GM12878 (cell line): ENCODE measurements around the gene DLGAP5. TPM values are rescaled to one million over a fixed set of nuclear protein-coding genes. Genes with fewer than 3 reads are reported as not detected.
A peak's percentile ranks its signal among the peaks of the same experiment; 100 is the strongest.

Source experiments
- ATAC-seq: fragments of 200-7000 bp; cut with Tn5 transposase; 3 replicates; pipeline ENCODE4 v1.9.1; 2020; ENCODE audit warnings: mild to moderate bottlenecking, moderate library complexity
- Bru-seq: library from RNA; stranded (reverse); fragments of 400-500 nt; gene quantifications from one replicate; lab custom pipeline; 2021; lab: Mats Ljungman, UMichigan
- BruChase-seq, 2 experiments: library from RNA; stranded (reverse); fragments of 400-500 nt; gene quantifications; one replicate each; lab custom pipeline; 2021; lab: Mats Ljungman, UMichigan
- BruUV-seq: library from RNA; stranded (reverse); fragments of 400-500 nt; replicated peaks from 2 replicates; lab custom pipeline; 2021; lab: Mats Ljungman, UMichigan
- CTCF ChIA-PET: fragments of 300-600 bp; sonication (Branson Sonifier 250); formaldehyde crosslinking; extraction: SDS; loops from one replicate; lab custom pipeline; 2021; ENCODE audit warnings: inconsistent platforms; lab: Yijun Ruan, JAX
- POLR2A ChIA-PET: fragments of 350-600 bp; formaldehyde crosslinking; extraction: SDS; loops from one replicate; lab custom pipeline; 2021; ENCODE audit warnings: inconsistent platforms; lab: Charles Lee
- RAD21 ChIA-PET: fragments of 300-600 bp; sonication (Branson Sonifier 250); formaldehyde crosslinking; loops from one replicate; lab custom pipeline; 2023; ENCODE audit warnings: antibody characterized with exemption; ENCODE audit not compliant: unreplicated experiment; lab: Charles Lee
- SMC1A ChIA-PET: fragments of 300-600 bp; sonication (Branson Sonifier 250); formaldehyde crosslinking; loops from one replicate; lab custom pipeline; 2023; ENCODE audit not compliant: unreplicated experiment, uncharacterized antibody; lab: Charles Lee
- DNase-seq: peaks from one replicate; pipeline ENCODE4 v3.0.0-alpha.2; 2011; ENCODE audit warnings: low read depth, low spot score
- FAIRE-seq: peaks from 3 replicates; lab custom pipeline; 2011; peaks lifted over from hg19 to GRCh38; lab: Jason Lieb, UNC
- H2AFZ ChIP-seq: 2 replicates; pipeline ENCODE4 v1.6.0; 2011; ENCODE audit warnings: low read depth, low read length, control low read depth; ENCODE audit not compliant: control insufficient read depth
- H3K27ac ChIP-seq: 2 replicates; pipeline ENCODE4 v1.5.1; 2011; ENCODE audit warnings: control low read depth; ENCODE audit not compliant: control insufficient read depth, insufficient read depth
- H3K27me3 ChIP-seq, 2 experiments: replicated peaks in 1 of 2; 2 replicates each; pipeline versions ENCODE4 v1.6.0 to v1.6.1; 2011; ENCODE audit warnings: low read length in 1 of 2; ENCODE audit not compliant: control insufficient read depth in 2 of 2, insufficient read depth in 2 of 2
- H3K36me3 ChIP-seq, 2 experiments: 2 replicates each; pipeline ENCODE4 v1.5.1; 2011; ENCODE audit warnings: low read length in 1 of 2; ENCODE audit not compliant: control insufficient read depth in 2 of 2, insufficient read depth in 2 of 2
- H3K4me1 ChIP-seq: 2 replicates; pipeline ENCODE4 v1.6.1; 2011; ENCODE audit warnings: mild to moderate bottlenecking, low read length, moderate library complexity, mixed read lengths; ENCODE audit not compliant: control insufficient read depth, insufficient read depth
- H3K4me2 ChIP-seq: 2 replicates; pipeline ENCODE4 v1.6.0; 2011; ENCODE audit warnings: control low read depth; ENCODE audit not compliant: control insufficient read depth, insufficient read depth
- H3K4me3 ChIP-seq: fragments of 200-600 bp; sonication (generic); 2 replicates; pipeline ENCODE4 v1.5.1; 2016
- H3K79me2 ChIP-seq: 2 replicates; pipeline ENCODE4 v1.6.0; 2011; ENCODE audit warnings: low read length; ENCODE audit not compliant: control insufficient read depth, insufficient read depth
- H3K9ac ChIP-seq: 2 replicates; pipeline ENCODE4 v1.8.0; 2011; ENCODE audit warnings: low read length, control low read depth, mixed read lengths; ENCODE audit not compliant: control insufficient read depth, insufficient read depth
- H3K9me3 ChIP-seq: replicated peaks from 3 replicates; pipeline ENCODE4 v1.5.1; 2011; ENCODE audit warnings: mild to moderate bottlenecking, low read length; ENCODE audit not compliant: control insufficient read depth, insufficient read depth
- H4K20me1 ChIP-seq: 2 replicates; pipeline ENCODE4 v1.6.0; 2011; ENCODE audit not compliant: control insufficient read depth, insufficient read depth
- ATF7 ChIP-seq: fragments of 450-650 bp; IDR thresholded peaks from 2 replicates; pipeline ENCODE4 v1.6.1; 2016; ENCODE audit warnings: low read depth, mild to moderate bottlenecking
- BMI1 ChIP-seq: fragments of 450-650 bp; IDR thresholded peaks from 2 replicates; pipeline ENCODE4 v1.6.1; 2016; ENCODE audit warnings: mild to moderate bottlenecking, moderate library complexity, borderline replicate concordance
- EGR1 ChIP-seq, 2 experiments: IDR thresholded peaks; 1 replicate in 1 of 2; 2 replicates in 1 of 2; pipeline ENCODE4 v1.6.1; 2011 to 2012; ENCODE audit warnings: low read depth in 2 of 2, low read length in 2 of 2, borderline replicate concordance in 1 of 2, mild to moderate bottlenecking in 1 of 2, moderate library complexity in 1 of 2
- EP300 ChIP-seq, 2 experiments: fragments of 150-350 bp in 1 of 2; IDR thresholded peaks; 2 replicates each; pipeline ENCODE4 v1.6.1; 2011 to 2012; ENCODE audit warnings: low read depth in 2 of 2, low read length in 2 of 2, borderline replicate concordance in 1 of 2, improper control_type of control experiment in 1 of 2, inconsistent platforms in 1 of 2; ENCODE audit not compliant: control insufficient read depth in 1 of 2
- FOXK2 ChIP-seq: fragments of 450-650 bp; IDR thresholded peaks from 2 replicates; pipeline ENCODE4 v1.6.1; 2017; ENCODE audit warnings: mild to moderate bottlenecking, moderate library complexity
- MTA3 ChIP-seq: IDR thresholded peaks from 2 replicates; pipeline ENCODE4 v1.6.1; 2012; ENCODE audit warnings: low read length, inconsistent platforms, borderline replicate concordance
- MYB ChIP-seq: fragments of 150-350 bp; IDR thresholded peaks from 2 replicates; pipeline ENCODE4 v1.6.1; 2014; ENCODE audit warnings: mild to moderate bottlenecking, low read depth, low read length, borderline replicate concordance
- NFYA ChIP-seq: IDR thresholded peaks from 2 replicates; pipeline ENCODE4 v1.6.1; 2011; ENCODE audit warnings: low read depth, mild to moderate bottlenecking, low read length, improper control_type of control experiment, borderline replicate concordance
- PAX5 ChIP-seq: IDR thresholded peaks from 2 replicates; pipeline ENCODE4 v1.6.1; 2011; ENCODE audit warnings: low read depth, low read length, borderline replicate concordance
- POLR2A ChIP-seq: IDR thresholded peaks from 2 replicates; pipeline ENCODE4 v1.6.1; 2011; ENCODE audit warnings: low read depth, mild to moderate bottlenecking, low read length
- TCF7 ChIP-seq: IDR thresholded peaks from 2 replicates; pipeline ENCODE4 v1.6.1; 2014; ENCODE audit warnings: antibody characterized with exemption, borderline replicate concordance
- ZNF274 ChIP-seq: IDR thresholded peaks from one replicate; pipeline ENCODE4 v1.8.0; 2011; ENCODE audit not compliant: insufficient read length, insufficient read depth
- ZNF384 ChIP-seq: IDR thresholded peaks from 2 replicates; pipeline ENCODE4 v1.6.1; 2012; ENCODE audit warnings: low read depth, mild to moderate bottlenecking, low read length, improper control_type of control experiment, borderline replicate concordance
- WGBS: methylation state at CpG from one replicate; pipeline ENCODE4 v1.1.6; 2016; ENCODE audit warnings: low lambda C conversion rate; ENCODE audit not compliant: insufficient replicate concordance, insufficient coverage; ENCODE audit errors: missing lambda C conversion rate; 5-methylcytosine and 5-hydroxymethylcytosine counted together
- in situ Hi-C: fragments of 300-500 bp; cut with MboI; formaldehyde crosslinking; loops from 9 replicates; pipeline ENCODE4 v1.14.3; 2018; ENCODE audit warnings: mixed read lengths
- intact Hi-C: fragments of 100-400 bp; cut with micrococcal nuclease; formaldehyde crosslinking; loops from one replicate; pipeline ENCODE4 v1.14.2; 2022; ENCODE audit not compliant: unreplicated experiment
- long read RNA-seq, 2 experiments: library from polyadenylated mRNA; unstranded; transcript quantifications; one replicate each; pipeline ENCODE4 v2.0.0, GENCODE V29; 2019 to 2020
- polyA minus RNA-seq, 3 experiments: library from RNA; depleted of rRNA, polyadenylated mRNA; stranded (reverse); fragments of >200 nt; gene quantifications; 2 replicates each; pipeline ENCODE4 v1.2.3, GENCODE V29; 2011
- polyA plus RNA-seq, 11 experiments: library from polyadenylated mRNA; depleted of rRNA in 4 of 11; unstranded in 6 of 11; stranded (reverse) in 5 of 11; fragments of >200 nt; fragmentation: Nextera tagmentation in 4 of 11; fragmentation: Illumina TruSeq in 1 of 11; extraction: Ambion mirVana in 4 of 11; extraction: Trizol in 1 of 11; gene quantifications; 1 replicate in 1 of 11; 2 replicates in 10 of 11; pipeline versions ENCODE4 v1.2.1 to v1.2.3, GENCODE V29; 2011 to 2016; ENCODE audit warnings: inconsistent platforms in 2 of 11, missing spikeins in 2 of 11, low read depth in 1 of 11
- total RNA-seq, 4 experiments: library from RNA; depleted of rRNA in 3 of 4; stranded (reverse); fragments of >200 nt in 3 of 4; fragmentation: Illumina TruSeq in 1 of 4; extraction: Trizol in 1 of 4; gene quantifications; 2 replicates each; pipeline versions ENCODE4 v1.2.1 to v1.2.3, GENCODE V29; 2013 to 2021

Gene DLGAP5, protein sequence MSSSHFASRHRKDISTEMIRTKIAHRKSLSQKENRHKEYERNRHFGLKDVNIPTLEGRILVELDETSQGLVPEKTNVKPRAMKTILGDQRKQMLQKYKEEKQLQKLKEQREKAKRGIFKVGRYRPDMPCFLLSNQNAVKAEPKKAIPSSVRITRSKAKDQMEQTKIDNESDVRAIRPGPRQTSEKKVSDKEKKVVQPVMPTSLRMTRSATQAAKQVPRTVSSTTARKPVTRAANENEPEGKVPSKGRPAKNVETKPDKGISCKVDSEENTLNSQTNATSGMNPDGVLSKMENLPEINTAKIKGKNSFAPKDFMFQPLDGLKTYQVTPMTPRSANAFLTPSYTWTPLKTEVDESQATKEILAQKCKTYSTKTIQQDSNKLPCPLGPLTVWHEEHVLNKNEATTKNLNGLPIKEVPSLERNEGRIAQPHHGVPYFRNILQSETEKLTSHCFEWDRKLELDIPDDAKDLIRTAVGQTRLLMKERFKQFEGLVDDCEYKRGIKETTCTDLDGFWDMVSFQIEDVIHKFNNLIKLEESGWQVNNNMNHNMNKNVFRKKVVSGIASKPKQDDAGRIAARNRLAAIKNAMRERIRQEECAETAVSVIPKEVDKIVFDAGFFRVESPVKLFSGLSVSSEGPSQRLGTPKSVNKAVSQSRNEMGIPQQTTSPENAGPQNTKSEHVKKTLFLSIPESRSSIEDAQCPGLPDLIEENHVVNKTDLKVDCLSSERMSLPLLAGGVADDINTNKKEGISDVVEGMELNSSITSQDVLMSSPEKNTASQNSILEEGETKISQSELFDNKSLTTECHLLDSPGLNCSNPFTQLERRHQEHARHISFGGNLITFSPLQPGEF
- total RNA-seq (2013; cell fraction: nucleolus; rRNA removed), result 55.7 and 56.0 TPM in 2 replicates
- 50.3 and 66.0 TPM in 2 replicates for total RNA-seq (2014; rRNA removed)
- 106 TPM in 2 replicates for total RNA-seq (2014; rRNA removed; fragmentation: Illumina TruSeq; extraction: Trizol)
- total RNA-seq (2021), result 66.8 and 72.0 TPM in 2 replicates
- 12.8 TPM for polyA plus RNA-seq (2011; ENCODE audit: low read depth)
- polyA plus RNA-seq (2011; rRNA removed), result 63.8 and 118 TPM in 2 replicates
- 7.5 and 7.8 TPM in 2 replicates for polyA plus RNA-seq (2011; cell fraction: cytosol; rRNA removed)
- 269 and 295 TPM in 2 replicates for polyA plus RNA-seq (2011; cell fraction: nucleus; rRNA removed)
- 20.8 and 31.4 TPM in 2 replicates for polyA plus RNA-seq (2012)
- 94.4 and 112 TPM in 2 replicates for polyA plus RNA-seq (2014; fragmentation: Illumina TruSeq; extraction: Trizol)
- polyA plus RNA-seq (2014; fragmentation: Nextera tagmentation; extraction: Ambion mirVana), result 10 to 100 TPM; 57.9 to 68.4 TPM
- 34.1 and 40.9 TPM in 2 replicates for polyA plus RNA-seq (2014; rRNA removed)
- polyA plus RNA-seq (2016; fragmentation: Nextera tagmentation; extraction: Ambion mirVana), result 100 to 1,000 TPM in 1 of 2 experiments, 10 to 100 TPM in 1; 94.7 to 106 TPM
- polyA minus RNA-seq (2011; rRNA and poly(A)+ RNA removed), result 19.4 and 26.5 TPM in 2 replicates
- polyA minus RNA-seq (2011; cell fraction: cytosol; rRNA and poly(A)+ RNA removed), result 14.0 TPM in 2 replicates
- polyA minus RNA-seq (2011; cell fraction: nucleus; rRNA and poly(A)+ RNA removed), result 75.4 and 98.7 TPM in 2 replicates
- percentile 78 among the genes with signal in this experiment for Bru-seq, nascent RNA
- BruChase-seq, experiment 1, labeled RNA remaining after a 6-hour chase, result percentile 76 among the genes with signal in this experiment
- BruChase-seq, experiment 2, labeled RNA remaining after a 2-hour chase, result percentile 78 among the genes with signal in this experiment
- long read RNA-seq, experiment 1, transcript DLGAP5-202 (20 exons, 2,954 nt), result minor isoform, 15 of 84 reads
- long read RNA-seq, experiment 1, transcript DLGAP5-201 (19 exons, 2,973 nt), result major isoform, 43 of 84 reads
- long read RNA-seq, experiment 1, partial matches to known transcripts, result 20 of 84 reads
- long read RNA-seq, experiment 1, other reads (novel, unspliced or antisense), result 6 of 84 reads
- long read RNA-seq, experiment 2, transcript DLGAP5-202 (20 exons, 2,954 nt), result minor isoform, 56 of 703 reads
- long read RNA-seq, experiment 2, transcript DLGAP5-201 (19 exons, 2,973 nt), result major isoform, 247 of 703 reads
- long read RNA-seq, experiment 2, partial matches to known transcripts, result 346 of 703 reads
- long read RNA-seq, experiment 2, other reads (novel, unspliced or antisense), result 54 of 703 reads

GRCh38 chr14:55191203-55192053, at the start of gene DLGAP5:
Gene DLGAP5, minus strand, starts transcription at chr14:55191585. Its CDS starts 2,406 bp downstream, at chr14:55189179.
- H3K4me1 ChIP-seq, result peaks cover 4% of the 10 kb centered on the region; the same call in 1 of the 2 replicates
- H3K4me3 ChIP-seq, result peak within 1 kb of the TSS; percentile 85
- in situ Hi-C loops, result no loop called here
- ATAC-seq (peak; percentile 98), DNase-seq (peak; percentile 98), FAIRE-seq (peak; percentile 94)
- POLR2A ChIA-PET, result interaction anchor here (0.6 to 1.9 kb wide), 18 partner anchors 9 to 176 kb away, joined by 3 to 11 read pairs (median 4); partner anchors contain the start of genes LGALS3 and MAPK1IP1L
- H4K20me1 ChIP-seq, result no peaks in the 10 kb centered on the region
- H3K4me2 ChIP-seq, result peak within 1 kb of the TSS; percentile 83
- no peaks in the 10 kb centered on the region; a peak in 1 of 4 replicates for H3K36me3 ChIP-seq
- RAD21 ChIA-PET, result interaction anchor here (0.7 to 1.8 kb wide), 10 partner anchors 21 to 237 kb away, joined by 3 to 9 read pairs (median 4); partner anchors contain the start of gene MAPK1IP1L
- BruUV-seq, result TSS peak; percentile 87
- WGBS, result 1% methylated on average over 44 of the region's 46 CpGs
- H3K9ac ChIP-seq, result peak within 1 kb of the TSS; percentile 93
- intact Hi-C loops, result loop anchor here (5.0 to 10.0 kb wide), 2 partner anchors 89 to 923 kb away; partner anchors contain the start of gene PELI2
- H3K27ac ChIP-seq, result peak within 1 kb of the TSS; percentile 77
- SMC1A ChIA-PET, result interaction anchor here (0.6 to 1.7 kb wide), 10 partner anchors 9 to 1013 kb away, joined by 3 to 7 read pairs (median 4); no protein-coding TSS in a partner anchor
- H3K79me2 ChIP-seq, result peaks cover 42% of the 10 kb centered on the region
- CTCF ChIA-PET, result interaction anchor here (0.6 to 1.7 kb wide), 8 partner anchors 22 to 163 kb away, joined by 3 to 10 read pairs (median 4); partner anchors contain the start of gene MAPK1IP1L
- peak within 1 kb of the TSS; percentile 83 for H2AFZ ChIP-seq
- no peaks in the 10 kb centered on the region; the same call in 2 of the 3 replicates for H3K9me3 ChIP-seq
- H3K27me3 ChIP-seq, result no peaks in the 10 kb centered on the region
- TF ChIP-seq NFYA (peak; percentile 80), EP300 (IDR thresholded peaks at IDR 0.05; ENCODE audit: borderline replicate concordance in 1 of 2, control insufficient read depth in 1 of 2, low read depth in 2 of 2, low read length in 2 of 2) (no peak), MYB (no peak), EGR1 (IDR thresholded peaks at IDR 0.05; ENCODE audit: borderline replicate concordance in 1 of 2, low read depth in 2 of 2, low read length in 2 of 2) (peak in 1 of 2 experiments; percentile 81; a peak in 2 of 3 replicates), TCF7 (no peak), PAX5 (no peak), BMI1 (no peak), POLR2A (peak; percentile 77), FOXK2 (no peak; the same call in 1 of the 2 replicates), ATF7 (peak; percentile 78), ZNF384 (no peak), MTA3 (no peak), ZNF274 (no peak)
